DND-41 (cell line): ENCODE measurements around the gene ALPK3.

ENCODE experiments used
- CTCF ChIP-seq: IDR thresholded peaks from 2 replicates; pipeline ENCODE4 v1.5.1; 2012; ENCODE audit warnings: borderline replicate concordance, low read length, moderate library complexity, mild to moderate bottlenecking; ENCODE audit not compliant: poor library complexity, severe bottlenecking; ENCODE audit errors: extremely low read depth
- EZH2 ChIP-seq: IDR thresholded peaks from 3 replicates; pipeline ENCODE4 v1.6.1; 2012; ENCODE audit warnings: borderline replicate concordance, low read depth, mild to moderate bottlenecking, moderate library complexity, low read length, inconsistent platforms; ENCODE audit not compliant: severe bottlenecking

- no peak for TF ChIP-seq CTCF
- TF ChIP-seq EZH2 = no peak
Measured at GRCh38 chr15:84857418-84858004, 40.4 kb downstream of the ALPK3 start.
